ENCODE data around the gene TMEM42.

TMEM42 gene

GRCh38 chr3:44905446-44906157 is 43.9 kb downstream of the TMEM42 start:
- TF ChIP-seq CTCF (IDR thresholded peaks at IDR 0.05) = no peak

GRCh38 chr3:44906997-44907396 is 45.3 kb downstream of the TMEM42 start:
- no peak for TF ChIP-seq CTCF (IDR thresholded peaks at IDR 0.05)

- no peak for TF ChIP-seq CTCF (IDR thresholded peaks at IDR 0.05)
These were observed 45.9 kb downstream of the TMEM42 start for GRCh38 chr3:44907612-44908011.

- no peak for TF ChIP-seq CTCF (IDR thresholded peaks at IDR 0.05)
These were observed 47.4 kb downstream of the TMEM42 start for GRCh38 chr3:44909063-44909462.

GRCh38 chr3:44910693-44911092 is 49.0 kb downstream of the TMEM42 start:
- no peak for TF ChIP-seq CTCF (IDR thresholded peaks at IDR 0.05)

GRCh38 chr3:44913868-44914468 is 52.3 kb downstream of the TMEM42 start:
- TF ChIP-seq CTCF (IDR thresholded peaks at IDR 0.05) = peak; percentile 74

GRCh38 chr3:44914936-44915335 is 53.2 kb downstream of the TMEM42 start:
- TF ChIP-seq CTCF (IDR thresholded peaks at IDR 0.05) = peak; percentile 47
